Measurements from ENCODE around the gene TBC1D16.

Gene TBC1D16

GRCh38 chr17:79951361-79952264, 84.1 kb downstream of the TBC1D16 start:
- no peak for DNase-seq (ENCODE audit: low spot score)

DNA sequence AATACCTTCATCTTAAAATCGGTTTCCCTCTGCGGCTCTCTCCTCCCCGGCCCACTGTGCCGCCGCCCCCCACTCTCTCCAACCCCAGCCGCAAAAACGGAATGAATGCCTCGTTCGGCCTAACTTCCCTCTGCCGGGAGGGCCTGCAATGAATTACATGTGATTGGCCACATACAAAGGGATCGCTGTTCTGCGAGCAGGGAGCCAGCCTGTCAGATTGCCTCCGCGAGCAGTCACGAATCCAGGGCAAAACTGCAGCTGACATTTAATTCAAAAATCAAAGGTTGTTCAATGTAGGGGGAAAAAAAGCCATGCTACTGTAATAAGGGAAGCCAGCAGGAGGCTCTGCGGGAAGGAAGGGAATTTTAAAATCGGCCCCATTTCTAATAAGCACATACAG, 84.9 kb downstream of the TBC1D16 start:
- DNase-seq (ENCODE audit: low spot score) = no peak

DNA sequence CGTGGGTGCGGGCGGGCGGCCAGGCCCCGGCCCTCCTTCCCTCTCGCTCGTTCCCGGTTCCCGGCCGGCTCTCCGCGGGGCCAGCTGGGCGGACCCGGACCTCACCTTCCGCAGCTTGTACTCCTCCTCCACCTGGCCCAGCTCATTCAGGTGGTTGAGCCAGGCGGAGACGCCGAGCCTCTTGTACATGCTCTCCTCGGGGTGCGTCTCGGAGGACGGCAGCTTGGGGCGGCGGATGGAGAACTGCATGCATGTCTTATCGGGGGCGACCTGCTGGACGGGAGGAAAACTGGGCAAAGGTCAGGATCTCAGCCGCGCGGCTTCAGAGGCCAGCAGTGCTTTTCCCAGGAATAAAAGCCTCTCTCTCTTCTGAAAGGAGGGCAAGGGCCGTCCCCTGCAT, 85.4 kb downstream of the TBC1D16 start:
- no peak for DNase-seq (ENCODE audit: low spot score)

- DNase-seq (ENCODE audit: low spot score) = no peak
Observed at GRCh38 chr17:79949656-79950209, 85.9 kb downstream of the TBC1D16 start.

GRCh38 chr17:79948945-79949655, 86.6 kb downstream of the TBC1D16 start:
- no peak for DNase-seq (ENCODE audit: low spot score)

DNA sequence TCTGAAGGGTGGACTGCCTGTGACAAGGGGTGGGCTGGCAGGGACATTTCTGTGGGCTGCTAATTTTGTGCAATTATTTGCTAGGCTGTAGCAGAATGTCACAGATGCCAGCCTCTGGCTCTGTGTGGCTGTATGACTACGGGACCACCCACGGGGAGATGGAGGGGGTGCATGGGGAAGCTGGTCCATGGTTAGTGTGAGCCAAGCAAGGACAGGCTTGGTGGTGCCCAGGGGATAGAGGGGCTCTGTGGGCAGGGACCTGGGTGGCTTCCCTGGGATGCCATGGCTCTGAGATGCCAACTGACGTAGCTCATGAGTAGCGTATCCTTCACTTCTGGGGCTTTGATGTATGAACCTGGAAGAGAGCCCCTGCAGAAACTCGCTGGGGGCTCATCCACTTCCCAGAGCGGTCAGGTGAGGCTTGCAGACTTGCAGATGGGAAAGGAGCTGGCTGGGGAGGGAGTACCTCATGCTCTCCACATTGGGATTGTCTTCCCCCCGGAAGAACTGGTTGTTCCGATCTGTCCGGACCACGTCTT, 87.2 kb downstream of the TBC1D16 start:
- DNase-seq (ENCODE audit: low spot score) = no peak

DNA sequence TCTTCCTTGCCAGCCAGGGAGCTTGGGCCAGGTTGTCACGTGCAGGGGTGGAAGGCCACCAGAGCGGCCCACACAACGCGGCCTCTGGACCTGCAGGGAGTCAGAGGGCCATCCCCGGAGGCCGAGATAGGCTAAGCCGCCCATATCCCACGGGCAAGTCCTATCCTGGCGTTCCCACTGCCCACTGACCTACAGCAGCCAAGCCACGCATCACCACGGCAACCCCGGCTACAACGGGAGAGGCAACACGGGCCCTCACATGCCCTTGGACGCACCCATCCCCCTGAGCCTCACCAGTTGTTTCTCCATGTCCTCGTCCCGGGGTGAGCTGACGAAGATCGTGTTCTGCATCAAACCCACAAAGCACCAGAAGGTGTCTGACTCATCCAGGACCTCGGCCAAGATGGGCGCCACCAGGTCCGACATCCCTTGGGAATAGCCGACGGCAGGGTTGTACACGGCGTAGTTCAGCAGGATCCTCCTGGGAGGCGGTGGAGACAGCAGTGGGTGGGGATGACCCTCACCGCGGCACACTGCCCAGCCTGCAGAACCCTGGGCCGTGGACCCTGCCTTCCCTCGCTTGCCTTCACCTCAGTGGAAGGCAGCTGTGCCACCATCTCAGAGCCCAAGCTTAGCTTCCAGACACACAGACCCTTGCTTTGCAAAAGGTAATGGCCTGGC, 88.2 kb downstream of the TBC1D16 start:
- DNase-seq (ENCODE audit: low spot score) = no peak

DNA sequence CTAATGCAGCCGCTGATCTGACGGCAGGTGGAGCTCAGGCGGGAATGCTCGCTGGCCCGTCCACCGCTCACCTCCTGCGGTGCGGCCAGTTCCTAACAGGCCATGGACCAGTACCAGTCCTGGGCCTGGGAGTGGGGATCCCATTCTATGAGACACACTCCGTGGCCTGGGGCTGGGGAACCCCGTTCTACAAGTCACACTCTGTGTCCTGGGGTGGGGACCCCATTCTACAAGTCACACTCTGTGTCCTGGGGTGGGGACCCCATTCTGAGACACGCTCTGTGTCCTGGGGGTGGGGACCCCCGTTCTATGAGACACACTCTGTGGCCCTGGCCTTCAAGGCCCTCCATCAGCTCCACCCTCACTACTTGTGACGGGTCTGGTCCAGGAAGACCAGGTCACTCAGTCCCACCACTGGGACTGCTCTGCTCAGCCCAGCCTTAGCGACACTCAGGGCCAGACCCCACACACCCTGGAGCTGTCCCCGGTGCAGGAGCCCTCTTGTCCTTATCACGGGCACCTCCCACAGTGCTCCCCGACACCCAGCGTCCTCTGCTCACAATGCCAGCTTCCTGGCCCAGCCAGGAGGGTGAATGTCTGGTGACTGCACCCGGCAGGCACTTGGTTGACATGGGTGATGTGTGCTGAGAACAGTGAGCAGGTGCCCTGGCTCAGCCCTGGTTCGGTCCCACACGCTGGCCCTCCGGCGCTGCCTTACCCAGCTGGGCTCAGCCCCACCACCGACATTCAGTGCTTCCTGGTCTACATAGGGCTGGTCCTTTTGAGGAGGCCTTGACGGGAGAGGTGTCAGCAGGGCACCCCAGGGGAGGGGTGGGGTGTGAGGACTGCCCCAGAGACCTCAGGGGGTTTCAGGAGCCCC, 89.1 kb downstream of the TBC1D16 start:
- no peak for DNase-seq (ENCODE audit: low spot score)

- no peak for DNase-seq (ENCODE audit: low spot score)
Observed at GRCh38 chr17:79945591-79946255, 89.9 kb downstream of the TBC1D16 start.

GRCh38 chr17:79944821-79945391, 90.8 kb downstream of the TBC1D16 start:
- DNase-seq (ENCODE audit: low spot score) = no peak

GRCh38 chr17:79944251-79944812, 91.3 kb downstream of the TBC1D16 start:
- no peak for DNase-seq (ENCODE audit: low spot score)

GRCh38 chr17:79943347-79944241, 92.1 kb downstream of the TBC1D16 start:
- DNase-seq (ENCODE audit: low spot score) = no peak

GRCh38 chr17:79942591-79943346, 92.9 kb downstream of the TBC1D16 start:
- DNase-seq (ENCODE audit: low spot score) = no peak

GRCh38 chr17:79942011-79942405, 93.7 kb downstream of the TBC1D16 start:
- DNase-seq (ENCODE audit: low spot score) = no peak

DNA sequence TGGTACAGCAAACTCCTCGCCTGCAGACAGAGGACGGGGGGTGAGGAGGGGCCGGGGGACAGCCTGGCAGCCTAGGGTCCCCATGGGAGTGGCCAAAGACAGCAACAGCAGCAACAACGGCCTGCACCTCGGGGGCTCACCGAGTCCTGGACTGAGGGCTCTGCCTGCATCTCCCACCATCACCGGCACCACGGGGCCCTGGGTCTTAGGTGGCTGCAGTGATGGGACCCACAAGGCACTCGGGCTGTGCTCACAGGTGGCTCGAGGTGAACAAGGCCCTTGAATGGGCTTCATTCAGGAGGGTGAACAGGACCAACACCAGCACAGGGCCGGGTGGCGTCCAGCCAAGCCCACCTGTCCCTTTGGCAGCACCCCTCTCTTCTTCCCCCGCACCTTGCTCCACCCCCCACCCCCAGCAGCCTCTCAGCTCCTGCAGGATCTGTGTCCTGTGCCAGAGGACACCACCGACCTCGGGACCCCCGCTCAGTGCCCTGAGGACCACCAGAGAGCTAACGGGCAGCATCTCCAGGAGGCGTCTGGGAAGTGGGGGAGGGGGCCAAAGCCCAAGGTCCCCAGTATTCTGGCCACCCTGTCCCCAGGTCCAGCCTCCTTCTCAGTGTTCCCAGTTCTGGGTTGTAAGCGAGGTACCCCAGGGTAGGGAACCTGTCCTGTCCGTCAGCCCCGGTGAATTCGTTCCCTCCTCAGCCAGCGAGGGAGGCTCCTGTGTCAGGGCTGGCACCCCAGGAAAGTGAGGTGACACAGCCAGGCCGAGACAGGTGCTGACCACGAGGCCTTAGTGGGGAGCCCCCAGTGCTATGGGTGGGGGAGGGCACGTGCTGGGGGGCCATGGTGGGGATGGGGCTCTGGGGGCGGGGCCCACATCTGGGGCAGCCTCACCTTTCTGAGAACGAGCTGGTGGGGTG, 94.3 kb downstream of the TBC1D16 start:
- no peak for DNase-seq (ENCODE audit: low spot score)

- DNase-seq (ENCODE audit: low spot score) = no peak
Observed at GRCh38 chr17:79940459-79941087, 95.1 kb downstream of the TBC1D16 start.
